Measurements from ENCODE around the gene RTN4RL1. TPM values are rescaled to one million over a fixed set of nuclear protein-coding genes. Genes with fewer than 3 reads are reported as not detected.

The RTN4RL1 gene
- total RNA-seq, 1 donor from 2014 or later = 0.77 TPM

DNA sequence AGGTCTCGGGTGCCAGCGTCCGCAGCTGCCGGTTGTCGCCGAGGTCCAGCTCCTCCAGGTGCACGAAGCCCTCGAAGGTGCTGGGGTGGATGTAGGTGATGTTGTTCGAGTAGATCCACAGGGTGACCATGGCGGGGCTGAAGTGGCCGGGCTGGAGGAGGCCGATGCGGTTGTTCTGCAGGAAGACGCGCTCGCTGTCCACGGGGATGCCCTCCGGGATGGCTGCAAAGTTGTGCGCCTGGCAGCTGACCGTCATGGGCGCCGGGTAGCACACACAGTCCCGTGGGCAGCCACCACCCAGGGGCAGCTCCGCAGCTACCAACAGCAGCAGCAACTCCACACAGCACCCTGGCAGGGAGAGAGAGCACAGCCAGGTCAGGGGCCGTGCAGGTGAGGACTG lies 87.7 kb downstream of the RTN4RL1 start:
- Histone ChIP-seq H3K9me3 (ENCODE audit: insufficient read depth, low read depth, low read length) (no peaks in the 10 kb centered on the region), H3K9ac (ENCODE audit: low read length) (no peak overlapping the region), H3K4me2 (ENCODE audit: low read length) (no peak overlapping the region), H3K36me3 (ENCODE audit: insufficient read depth, low read length) (no peaks in the 10 kb centered on the region), H3K79me2 (ENCODE audit: insufficient read depth, low read length) (no peaks in the 10 kb centered on the region), H3K4me1 (ENCODE audit: insufficient read depth, low read length) (no peaks in the 10 kb centered on the region), H3K4me3 (ENCODE audit: insufficient read depth, low read depth, low read length) (no peak overlapping the region), H3K27ac (ENCODE audit: low read depth, low read length) (no peak overlapping the region), H2AFZ (ENCODE audit: low read depth, low read length) (no peak overlapping the region), H3K27me3 (ENCODE audit: insufficient read depth, low read length) (peaks cover 11% of the 10 kb centered on the region), H4K20me1 (ENCODE audit: insufficient read depth, low read length) (no peaks in the 10 kb centered on the region)
- no peak overlapping the region for H3K27ac Mint-ChIP-seq (ENCODE audit: unreplicated experiment)
- TF ChIP-seq, protein P1, sequence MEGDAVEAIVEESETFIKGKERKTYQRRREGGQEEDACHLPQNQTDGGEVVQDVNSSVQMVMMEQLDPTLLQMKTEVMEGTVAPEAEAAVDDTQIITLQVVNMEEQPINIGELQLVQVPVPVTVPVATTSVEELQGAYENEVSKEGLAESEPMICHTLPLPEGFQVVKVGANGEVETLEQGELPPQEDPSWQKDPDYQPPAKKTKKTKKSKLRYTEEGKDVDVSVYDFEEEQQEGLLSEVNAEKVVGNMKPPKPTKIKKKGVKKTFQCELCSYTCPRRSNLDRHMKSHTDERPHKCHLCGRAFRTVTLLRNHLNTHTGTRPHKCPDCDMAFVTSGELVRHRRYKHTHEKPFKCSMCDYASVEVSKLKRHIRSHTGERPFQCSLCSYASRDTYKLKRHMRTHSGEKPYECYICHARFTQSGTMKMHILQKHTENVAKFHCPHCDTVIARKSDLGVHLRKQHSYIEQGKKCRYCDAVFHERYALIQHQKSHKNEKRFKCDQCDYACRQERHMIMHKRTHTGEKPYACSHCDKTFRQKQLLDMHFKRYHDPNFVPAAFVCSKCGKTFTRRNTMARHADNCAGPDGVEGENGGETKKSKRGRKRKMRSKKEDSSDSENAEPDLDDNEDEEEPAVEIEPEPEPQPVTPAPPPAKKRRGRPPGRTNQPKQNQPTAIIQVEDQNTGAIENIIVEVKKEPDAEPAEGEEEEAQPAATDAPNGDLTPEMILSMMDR (IDR thresholded peaks at IDR 0.05; ENCODE audit: insufficient read depth, low read depth, low read length) = no peak
- TF ChIP-seq EZH2 (IDR thresholded peaks at IDR 0.05; ENCODE audit: insufficient read depth, low read length) = no peak
- DNase-seq (ENCODE audit: low read depth) = no peak
- H3K4me1 Mint-ChIP-seq (ENCODE audit: low read depth, unreplicated experiment) = no peaks in the 10 kb centered on the region
- peaks cover 2% of the 10 kb centered on the region for H3K9me3 Mint-ChIP-seq (ENCODE audit: unreplicated experiment)
- no peak overlapping the region for H3K4me3 Mint-ChIP-seq (ENCODE audit: unreplicated experiment)
- no peak for FAIRE-seq
- peaks cover 28% of the 10 kb centered on the region for H3K27me3 Mint-ChIP-seq (ENCODE audit: low read depth, unreplicated experiment)
- no peaks in the 10 kb centered on the region for H3K36me3 Mint-ChIP-seq (ENCODE audit: low read depth, unreplicated experiment)

DNA sequence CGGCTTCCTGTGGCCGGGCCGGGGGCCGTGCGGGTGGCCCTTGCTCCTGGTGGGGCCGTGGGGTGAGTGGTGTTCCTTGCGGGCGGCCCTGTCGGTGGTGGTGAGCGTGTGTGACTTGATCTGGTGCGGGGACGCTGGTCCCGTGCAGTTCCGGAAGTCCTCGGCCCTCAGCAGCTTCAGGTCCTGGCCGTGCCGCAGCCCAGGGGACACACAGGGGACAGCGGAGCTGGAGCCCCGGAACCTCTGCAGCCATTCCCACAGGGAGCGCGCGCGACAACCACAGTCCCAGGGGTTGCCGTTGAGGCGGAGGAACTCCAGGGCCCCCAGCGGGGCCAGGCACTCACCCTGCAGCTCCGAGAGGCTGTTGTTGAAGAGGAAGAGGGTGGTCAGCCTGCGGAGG lies 88.4 kb downstream of the RTN4RL1 start:
- Mint-ChIP-seq H3K4me3 (ENCODE audit: unreplicated experiment) (no peak overlapping the region), H3K4me1 (ENCODE audit: low read depth, unreplicated experiment) (no peaks in the 10 kb centered on the region), H3K36me3 (ENCODE audit: low read depth, unreplicated experiment) (no peaks in the 10 kb centered on the region), H3K9me3 (ENCODE audit: unreplicated experiment) (peaks cover 2% of the 10 kb centered on the region), H3K27ac (ENCODE audit: unreplicated experiment) (no peak overlapping the region), H3K27me3 (ENCODE audit: low read depth, unreplicated experiment) (peaks cover 29% of the 10 kb centered on the region)
- no peak overlapping the region for H3K4me3 ChIP-seq (ENCODE audit: insufficient read depth, low read depth, low read length)
- no peak overlapping the region for H3K9ac ChIP-seq (ENCODE audit: low read length)
- H3K9me3 ChIP-seq (ENCODE audit: insufficient read depth, low read depth, low read length) = no peaks in the 10 kb centered on the region
- no peak overlapping the region for H3K4me2 ChIP-seq (ENCODE audit: low read length)
- TF ChIP-seq EZH2 (IDR thresholded peaks at IDR 0.05; ENCODE audit: insufficient read depth, low read length) = no peak
- peaks cover 9% of the 10 kb centered on the region for H3K27me3 ChIP-seq (ENCODE audit: insufficient read depth, low read length)
- no peaks in the 10 kb centered on the region for H3K4me1 ChIP-seq (ENCODE audit: insufficient read depth, low read length)
- DNase-seq (ENCODE audit: low read depth) (no peak), FAIRE-seq (no peak)
- H4K20me1 ChIP-seq (ENCODE audit: insufficient read depth, low read length) = no peaks in the 10 kb centered on the region
- no peaks in the 10 kb centered on the region for H3K36me3 ChIP-seq (ENCODE audit: insufficient read depth, low read length)
- no peaks in the 10 kb centered on the region for H3K79me2 ChIP-seq (ENCODE audit: insufficient read depth, low read length)
- no peak overlapping the region for H2AFZ ChIP-seq (ENCODE audit: low read depth, low read length)
- no peak overlapping the region for H3K27ac ChIP-seq (ENCODE audit: low read depth, low read length)

DNA sequence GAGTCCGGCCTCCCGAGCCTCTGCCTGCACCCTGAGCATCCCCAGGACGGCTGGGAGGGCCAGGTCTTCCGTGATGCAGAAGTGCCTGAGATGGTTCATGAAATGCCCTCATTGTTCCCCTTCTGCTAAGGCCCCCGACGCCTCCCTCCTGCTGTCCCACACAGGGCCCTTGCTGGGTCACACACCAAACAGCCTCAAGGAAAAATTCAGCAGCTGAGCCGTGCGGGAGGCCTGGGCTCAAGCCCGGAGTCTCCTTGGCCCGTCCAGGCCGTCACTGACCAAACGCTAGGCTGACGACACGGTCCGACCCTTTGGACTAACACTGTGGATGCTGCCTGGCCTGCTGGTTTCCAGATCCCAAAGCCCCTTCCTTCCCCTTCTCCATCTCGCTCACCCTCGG lies 90.2 kb downstream of the RTN4RL1 start:
- H3K9me3 Mint-ChIP-seq (ENCODE audit: unreplicated experiment) = peaks cover 3% of the 10 kb centered on the region
- Histone ChIP-seq H2AFZ (ENCODE audit: low read depth, low read length) (no peak overlapping the region), H3K79me2 (ENCODE audit: insufficient read depth, low read length) (no peaks in the 10 kb centered on the region), H4K20me1 (ENCODE audit: insufficient read depth, low read length) (no peaks in the 10 kb centered on the region), H3K27me3 (ENCODE audit: insufficient read depth, low read length) (peaks cover 15% of the 10 kb centered on the region), H3K9ac (ENCODE audit: low read length) (no peak overlapping the region), H3K27ac (ENCODE audit: low read depth, low read length) (no peak overlapping the region), H3K4me3 (ENCODE audit: insufficient read depth, low read depth, low read length) (no peak overlapping the region), H3K36me3 (ENCODE audit: insufficient read depth, low read length) (no peaks in the 10 kb centered on the region), H3K4me1 (ENCODE audit: insufficient read depth, low read length) (no peaks in the 10 kb centered on the region), H3K9me3 (ENCODE audit: insufficient read depth, low read depth, low read length) (no peaks in the 10 kb centered on the region), H3K4me2 (ENCODE audit: low read length) (no peak overlapping the region)
- no peaks in the 10 kb centered on the region for H3K4me1 Mint-ChIP-seq (ENCODE audit: low read depth, unreplicated experiment)
- H3K4me3 Mint-ChIP-seq (ENCODE audit: unreplicated experiment) = no peak overlapping the region
- DNase-seq (ENCODE audit: low read depth) = no peak
- H3K36me3 Mint-ChIP-seq (ENCODE audit: low read depth, unreplicated experiment) = no peaks in the 10 kb centered on the region
- no peak for TF ChIP-seq EZH2 (IDR thresholded peaks at IDR 0.05; ENCODE audit: insufficient read depth, low read length)
- TF ChIP-seq, protein P1 (IDR thresholded peaks at IDR 0.05; ENCODE audit: insufficient read depth, low read depth, low read length) = no peak
- no peak overlapping the region for H3K27ac Mint-ChIP-seq (ENCODE audit: unreplicated experiment)
- peaks cover 34% of the 10 kb centered on the region for H3K27me3 Mint-ChIP-seq (ENCODE audit: low read depth, unreplicated experiment)
- no peak for FAIRE-seq

Data from astrocyte (in vitro differentiated cells and primary cell).